Stomach (tissue), 9 donors: ENCODE results near the gene COLEC12. TPM values are rescaled to one million over a fixed set of nuclear protein-coding genes. Genes with fewer than 3 reads are reported as not detected.

Source experiments
- DNase-seq, 2 donors: peaks; one replicate each; pipeline versions ENCODE4 v3.0.0 to v3.0.0-alpha.2; 2013 to 2019
- H3K27ac ChIP-seq, 5 donors: fragments of 200-600 bp in 4 of 5; sonication (generic) in 4 of 5; one replicate each; pipeline ENCODE4 v1.5.1; 2013 to 2019; ENCODE audit warnings: mild to moderate bottlenecking in 1 of 5, moderate library complexity in 1 of 5
- H3K27me3 ChIP-seq, 3 donors: fragments of 200-600 bp; sonication (generic); one replicate each; pipeline ENCODE4 v1.5.1; 2017 to 2019; ENCODE audit warnings: mixed run types in 1 of 3
- H3K36me3 ChIP-seq, 4 donors: fragments of 200-600 bp; sonication (generic); 1 replicate in 3 of 4; 2 replicates in 1 of 4; pipeline ENCODE4 v1.5.1; 2016 to 2019
- H3K4me1 ChIP-seq, 4 donors: fragments of 200-600 bp; sonication (generic); one replicate each; pipeline ENCODE4 v1.5.1; 2016 to 2019
- H3K4me3 ChIP-seq, 4 donors: fragments of 200-600 bp; sonication (generic) in 3 of 4; one replicate each; pipeline ENCODE4 v1.5.1; 2016 to 2019; ENCODE audit warnings: mild to moderate bottlenecking in 1 of 4
- H3K9me3 ChIP-seq, 4 donors: fragments of 200-600 bp; sonication (generic); one replicate each; pipeline ENCODE4 v1.5.1; 2016 to 2019
- EP300 ChIP-seq: sonication (generic); formaldehyde crosslinking; IDR thresholded peaks from one replicate; pipeline ENCODE4 v1.6.1; 2017; ENCODE audit warnings: antibody characterized with exemption
- POLR2A ChIP-seq, 4 donors: fragments of 450-650 bp; IDR thresholded peaks; one replicate each; pipeline ENCODE4 v1.6.1; 2016; ENCODE audit warnings: antibody characterized with exemption in 4 of 4, control low read depth in 2 of 4, mild to moderate bottlenecking in 1 of 4, moderate library complexity in 1 of 4
- POLR2AphosphoS5 ChIP-seq, 3 donors: sonication (generic); formaldehyde crosslinking; IDR thresholded peaks; one replicate each; pipeline ENCODE4 v1.6.1; 2016; ENCODE audit warnings: antibody characterized with exemption in 3 of 3
- whole genome bisulfite sequencing, 5 donors: extraction: QIAGEN DNeasy Blood & Tissue Kit in 3 of 5; methylation state at CpG; one replicate each; pipeline versions ENCODE4 v1.1.5 to v1.1.7; 2013 to 2018; 5-methylcytosine and 5-hydroxymethylcytosine counted together
- intact Hi-C: fragments of 100-400 bp; cut with DNase I; formaldehyde crosslinking; loops from one replicate; pipeline ENCODE4 v1.15.1; 2023; ENCODE audit warnings: low total_unique reads
- polyA plus RNA-seq, 3 donors: library from polyadenylated mRNA; stranded (reverse); fragments of 200-250 nt; gene quantifications; one replicate each; pipeline ENCODE4 v1.2.3, GENCODE V29; 2013
- total RNA-seq, 5 donors: library from RNA; depleted of rRNA; stranded (reverse); fragments of >200 nt; gene quantifications; one replicate each; pipeline versions ENCODE4 v1.1.0 to v1.2.3, GENCODE V29; 2014 to 2016
- TF ChIP-seq, protein P1 (sequence below), 7 experiments: fragments of 450-650 bp in 4 of 7; fragments of 200-600 bp in 3 of 7; sonication (generic) in 3 of 7; IDR thresholded peaks; one replicate each; pipeline ENCODE4 v1.5.1; 2016 to 2019; ENCODE audit warnings: antibody characterized with exemption in 7 of 7, control low read depth in 2 of 7, mild to moderate bottlenecking in 1 of 7
- donor health status: healthy with polysubstance abuse.
- donor health status: Bipolar disorder and iron deficiency.
- donor health status: healthy.

Gene COLEC12
- total and polyA plus RNA-seq, 8 donors = 1.7 to 37.5 (median 5.6) TPM

DNA sequence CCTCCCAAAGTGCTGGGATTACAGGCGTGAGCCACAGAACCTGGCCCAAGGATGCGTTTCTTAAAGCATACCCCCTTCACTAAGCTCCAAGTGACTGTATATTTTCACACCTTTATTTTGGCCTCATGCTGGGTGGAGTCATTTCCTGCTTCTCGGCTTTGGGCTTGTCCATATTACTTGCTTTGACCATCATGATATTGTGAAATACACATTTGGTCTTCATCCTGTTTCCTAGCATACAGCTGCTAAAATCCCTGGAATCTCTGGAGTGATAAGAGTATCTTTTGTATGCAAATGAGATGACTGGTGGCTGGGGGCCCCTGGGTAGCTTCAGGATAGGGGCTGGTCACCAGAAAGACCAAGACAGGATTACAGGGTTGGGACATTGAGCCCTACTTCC, 17.6 kb upstream of the COLEC12 start:
- TF ChIP-seq POLR2AphosphoS5 (IDR thresholded peaks at IDR 0.05) (no peak), POLR2A (IDR thresholded peaks at IDR 0.05) (no peak)
- Histone ChIP-seq H3K4me3 (no peak overlapping the region), H3K9me3 (no peaks in the 10 kb centered on the region), H3K4me1 (peaks cover 0 to 14% (median 9%) of the 10 kb centered on the region in 4 donors), H3K36me3 (no peaks in the 10 kb centered on the region), H3K27me3 (no peaks in the 10 kb centered on the region), H3K27ac (no peak overlapping the region)
- intact Hi-C loops = no loop called here
- no peak for DNase-seq
- WGBS, 5 donors = 86 to 94% (median 93%) methylated on average over 3 of the region's 3 CpGs

DNA sequence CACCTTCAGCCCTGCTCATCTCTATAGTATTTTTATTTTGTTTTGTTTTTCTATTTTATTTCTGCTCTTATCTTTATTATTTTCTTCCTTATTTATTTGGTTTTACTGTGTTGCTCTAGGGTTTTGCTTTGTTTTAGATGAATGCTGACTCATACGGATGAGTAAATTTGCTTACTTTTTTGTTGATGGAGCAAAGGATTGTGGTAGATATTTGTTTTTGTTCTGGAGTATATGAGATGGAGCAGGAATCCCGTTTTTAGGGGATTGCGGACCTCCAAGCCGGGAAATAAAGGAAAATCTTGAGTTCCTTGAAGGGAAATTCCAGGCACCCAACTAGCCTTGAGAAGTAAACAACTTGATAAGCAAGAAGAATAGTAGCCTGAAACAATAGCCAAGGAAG, 15.3 kb upstream of the COLEC12 start:
- Histone ChIP-seq H3K36me3 (no peaks in the 10 kb centered on the region), H3K9me3 (no peaks in the 10 kb centered on the region), H3K4me3 (no peak overlapping the region), H3K27ac (no peak overlapping the region), H3K27me3 (no peaks in the 10 kb centered on the region), H3K4me1 (peaks cover 0 to 14% (median 9%) of the 10 kb centered on the region in 4 donors)
- DNase-seq = no peak
- WGBS, 5 donors = 18 to 44% (median 31%) methylated on average over 4 of the region's 4 CpGs
- intact Hi-C loops = no loop called here
- TF ChIP-seq POLR2A (IDR thresholded peaks at IDR 0.05) = no peak
- no peak for TF ChIP-seq EP300
- TF ChIP-seq, protein P1, sequence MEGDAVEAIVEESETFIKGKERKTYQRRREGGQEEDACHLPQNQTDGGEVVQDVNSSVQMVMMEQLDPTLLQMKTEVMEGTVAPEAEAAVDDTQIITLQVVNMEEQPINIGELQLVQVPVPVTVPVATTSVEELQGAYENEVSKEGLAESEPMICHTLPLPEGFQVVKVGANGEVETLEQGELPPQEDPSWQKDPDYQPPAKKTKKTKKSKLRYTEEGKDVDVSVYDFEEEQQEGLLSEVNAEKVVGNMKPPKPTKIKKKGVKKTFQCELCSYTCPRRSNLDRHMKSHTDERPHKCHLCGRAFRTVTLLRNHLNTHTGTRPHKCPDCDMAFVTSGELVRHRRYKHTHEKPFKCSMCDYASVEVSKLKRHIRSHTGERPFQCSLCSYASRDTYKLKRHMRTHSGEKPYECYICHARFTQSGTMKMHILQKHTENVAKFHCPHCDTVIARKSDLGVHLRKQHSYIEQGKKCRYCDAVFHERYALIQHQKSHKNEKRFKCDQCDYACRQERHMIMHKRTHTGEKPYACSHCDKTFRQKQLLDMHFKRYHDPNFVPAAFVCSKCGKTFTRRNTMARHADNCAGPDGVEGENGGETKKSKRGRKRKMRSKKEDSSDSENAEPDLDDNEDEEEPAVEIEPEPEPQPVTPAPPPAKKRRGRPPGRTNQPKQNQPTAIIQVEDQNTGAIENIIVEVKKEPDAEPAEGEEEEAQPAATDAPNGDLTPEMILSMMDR (IDR thresholded peaks at IDR 0.05) = no peak
- TF ChIP-seq POLR2AphosphoS5 (IDR thresholded peaks at IDR 0.05) = no peak

DNA sequence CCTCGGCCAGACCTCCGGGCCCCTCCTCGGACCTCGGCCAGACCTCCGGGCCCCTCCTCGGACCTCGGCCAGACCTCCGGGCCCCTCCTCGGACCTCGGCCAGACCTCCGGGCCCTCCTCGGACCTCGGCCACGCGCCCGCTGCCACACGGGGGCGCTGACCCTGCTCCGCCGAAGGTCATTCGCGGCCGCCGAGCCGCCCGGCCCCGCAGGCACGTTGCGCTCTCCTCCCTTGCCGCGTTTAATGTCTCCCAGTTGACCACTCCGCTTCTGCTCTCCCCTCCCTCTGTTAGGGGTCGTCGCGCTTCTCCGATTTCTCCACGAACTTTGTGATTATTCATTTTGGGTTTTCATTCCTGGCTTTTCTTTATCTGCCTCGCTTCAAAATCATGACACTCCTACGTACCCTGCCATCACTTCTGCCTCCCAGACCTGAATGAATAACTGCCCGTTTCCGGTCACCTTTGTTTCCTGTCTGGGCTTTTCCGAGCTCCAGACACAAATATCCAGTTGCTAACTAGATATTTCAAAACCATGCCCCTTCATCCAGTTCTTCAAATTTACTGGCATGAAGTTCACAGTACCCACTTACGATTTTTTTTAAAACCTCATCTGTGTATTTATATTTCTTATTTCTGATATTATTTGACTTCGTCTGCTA, 14.8 kb upstream of the COLEC12 start:
- Histone ChIP-seq H3K27me3 (no peaks in the 10 kb centered on the region), H3K36me3 (no peaks in the 10 kb centered on the region), H3K27ac (no peak overlapping the region), H3K4me3 (no peak overlapping the region), H3K4me1 (peaks cover 0 to 14% (median 9%) of the 10 kb centered on the region in 4 donors), H3K9me3 (no peaks in the 10 kb centered on the region)
- WGBS, 5 donors = 85 to 89% (median 86%) methylated on average over 31 to 39 of the region's 44 CpGs
- TF ChIP-seq, protein P1 (IDR thresholded peaks at IDR 0.05) = no peak
- TF ChIP-seq POLR2A (IDR thresholded peaks at IDR 0.05) = no peak
- TF ChIP-seq POLR2AphosphoS5 (IDR thresholded peaks at IDR 0.05) = no peak
- intact Hi-C loops = no loop called here
- no peak for DNase-seq

DNA sequence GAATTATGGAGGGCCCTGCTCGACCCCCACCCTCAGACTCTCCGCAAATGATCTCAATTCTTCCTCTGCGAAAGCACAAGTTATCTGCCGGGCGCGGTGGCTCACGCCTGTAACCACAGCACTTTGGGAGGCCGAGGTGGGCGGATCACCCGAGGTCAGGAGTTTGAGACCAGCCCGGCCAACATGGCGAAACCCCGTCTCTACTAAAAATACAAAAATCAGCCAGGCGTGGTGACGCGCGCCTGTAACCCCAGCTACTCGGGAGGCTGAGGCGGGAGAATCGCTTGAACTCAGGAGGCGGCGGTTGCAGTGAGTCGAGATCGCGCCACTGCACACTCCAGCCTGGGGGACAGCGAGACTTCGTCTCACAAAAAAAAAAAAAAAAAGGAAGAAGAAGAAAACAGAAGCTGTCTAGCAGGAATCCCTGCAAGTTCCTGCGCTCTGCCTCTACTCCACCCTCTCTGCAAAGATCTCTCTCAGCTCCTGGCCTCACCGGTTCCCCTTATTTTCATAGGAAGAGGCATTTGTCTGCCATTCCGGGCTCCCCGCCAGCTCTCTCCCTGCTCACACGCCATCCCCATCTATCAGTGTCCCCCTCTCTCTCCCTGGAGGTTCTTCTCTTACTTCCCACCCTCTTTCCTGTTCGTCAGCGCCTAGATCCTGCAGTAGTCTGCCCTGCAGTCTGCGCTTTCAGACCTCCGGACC, 13.5 kb upstream of the COLEC12 start:
- Histone ChIP-seq H3K9me3 (no peaks in the 10 kb centered on the region), H3K4me1 (peaks cover 0 to 5% (median 2%) of the 10 kb centered on the region in 4 donors), H3K27ac (no peak overlapping the region), H3K4me3 (no peak overlapping the region), H3K27me3 (no peaks in the 10 kb centered on the region), H3K36me3 (no peaks in the 10 kb centered on the region)
- intact Hi-C loops = no loop called here
- WGBS, 5 donors = 92 to 96% (median 95%) methylated on average over 34 to 36 of the region's 36 CpGs
- TF ChIP-seq POLR2AphosphoS5 (IDR thresholded peaks at IDR 0.05) = no peak
- TF ChIP-seq POLR2A (IDR thresholded peaks at IDR 0.05) = no peak
- no peak for TF ChIP-seq EP300
- TF ChIP-seq, protein P1 (IDR thresholded peaks at IDR 0.05) = no peak
- no peak for DNase-seq

DNA sequence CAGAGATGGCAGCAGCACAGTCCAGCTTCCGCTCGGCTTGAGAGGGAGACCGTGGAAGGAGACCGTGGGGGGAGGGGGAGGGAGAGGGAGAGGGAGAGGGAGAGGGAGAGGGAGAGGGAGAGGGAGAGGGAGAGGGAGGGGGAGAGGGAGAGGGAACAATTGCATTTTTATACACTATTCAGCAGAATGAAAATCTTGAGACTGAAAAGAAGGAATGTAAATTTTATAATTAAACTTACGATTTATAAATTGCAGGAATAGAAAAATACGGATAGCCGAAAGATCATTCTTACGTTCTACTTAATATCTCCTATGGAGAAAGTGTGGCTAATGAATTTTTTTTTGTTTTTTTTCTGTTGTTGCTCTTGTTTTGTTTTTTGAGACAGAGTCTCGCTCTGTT, 12.5 kb upstream of the COLEC12 start:
- Histone ChIP-seq H3K36me3 (no peaks in the 10 kb centered on the region), H3K4me3 (no peak overlapping the region), H3K4me1 (no peaks in the 10 kb centered on the region), H3K27me3 (no peaks in the 10 kb centered on the region), H3K27ac (no peak overlapping the region), H3K9me3 (no peaks in the 10 kb centered on the region)
- WGBS, 5 donors = 92 to 99% (median 98%) methylated on average over 5 to 8 of the region's 9 CpGs
- intact Hi-C loops = no loop called here
- no peak for DNase-seq
- TF ChIP-seq EP300 (no peak), POLR2A (IDR thresholded peaks at IDR 0.05) (no peak), POLR2AphosphoS5 (IDR thresholded peaks at IDR 0.05) (no peak)
